WERI-Rb-1 (cell line): ENCODE measurements around the gene FXYD5.

Source experiments
- DNase-seq: peaks from one replicate; pipeline ENCODE4 v3.0.0-alpha.2; 2020
- H3K27ac ChIP-seq: fragments of 250-450 bp; sonication (Bioruptor Pico); 2 replicates; pipeline ENCODE4 v1.5.1; 2020; ENCODE audit warnings: mild to moderate bottlenecking, moderate library complexity
- H3K27me3 ChIP-seq: fragments of 250-450 bp; sonication (Bioruptor Pico); 2 replicates; pipeline ENCODE4 v1.5.1; 2021; ENCODE audit warnings: mild to moderate bottlenecking, low read depth, moderate library complexity; ENCODE audit not compliant: insufficient read depth, severe bottlenecking
- H3K36me3 ChIP-seq: fragments of 250-450 bp; sonication (Bioruptor Pico); 2 replicates; pipeline ENCODE4 v1.5.1; 2020; ENCODE audit warnings: mild to moderate bottlenecking, moderate library complexity
- H3K4me3 ChIP-seq: 2 replicates; pipeline ENCODE4 v1.5.1; 2011; ENCODE audit warnings: low read depth, mild to moderate bottlenecking, control low read depth, low read length
- H3K9me3 ChIP-seq: fragments of 250-450 bp; sonication (Bioruptor Pico); 2 replicates; pipeline ENCODE4 v1.5.1; 2021; ENCODE audit warnings: mild to moderate bottlenecking, moderate library complexity; ENCODE audit not compliant: severe bottlenecking
- CTCF ChIP-seq: IDR thresholded peaks from 2 replicates; pipeline ENCODE4 v1.5.1; 2011; ENCODE audit warnings: low read depth, mild to moderate bottlenecking, control low read depth, inconsistent platforms, low read length

Gene FXYD5

GRCh38 chr19:35118268-35119020, 36.1 kb upstream of the FXYD5 start:
- Histone ChIP-seq H3K27me3 (no peaks in the 10 kb centered on the region), H3K27ac (peak overlapping the region; percentile 98), H3K36me3 (peaks cover under 1% of the 10 kb centered on the region; the same call in 1 of the 2 replicates), H3K9me3 (no peaks in the 10 kb centered on the region), H3K4me3 (no peak overlapping the region)
- TF ChIP-seq CTCF: no peak
- DNase-seq: no peak

- no peaks in the 10 kb centered on the region for H3K9me3 ChIP-seq
- no peak for TF ChIP-seq CTCF
- H3K4me3 ChIP-seq: no peak overlapping the region
- peaks cover 7% of the 10 kb centered on the region for H3K36me3 ChIP-seq
- peak overlapping the region; percentile 98 for H3K27ac ChIP-seq
- no peaks in the 10 kb centered on the region for H3K27me3 ChIP-seq
- DNase-seq: no peak
Observed at GRCh38 chr19:35119091-35119490, 35.4 kb upstream of the FXYD5 start.

- no peak for TF ChIP-seq CTCF
Observed at GRCh38 chr19:35119578-35120155, 34.9 kb upstream of the FXYD5 start.

GRCh38 chr19:35120492-35120891, 34.0 kb upstream of the FXYD5 start:
- Histone ChIP-seq H3K9me3 (no peaks in the 10 kb centered on the region), H3K4me3 (no peak overlapping the region), H3K27me3 (no peaks in the 10 kb centered on the region), H3K36me3 (peaks cover 12% of the 10 kb centered on the region), H3K27ac (peak overlapping the region; percentile 98)
- TF ChIP-seq CTCF: no peak
- DNase-seq: peak; percentile 91

More at GRCh38 chr19:35119578-35120155, 34.9 kb upstream of the FXYD5 start:
- H3K9me3 ChIP-seq: no peaks in the 10 kb centered on the region
- H3K4me3 ChIP-seq: no peak overlapping the region
- DNase-seq: no peak
- no peaks in the 10 kb centered on the region for H3K27me3 ChIP-seq
- H3K27ac ChIP-seq: peak overlapping the region; percentile 98
- H3K36me3 ChIP-seq: peaks cover 9% of the 10 kb centered on the region

GRCh38 chr19:35120898-35121297, 33.6 kb upstream of the FXYD5 start:
- no peak for DNase-seq
- Histone ChIP-seq H3K36me3 (peaks cover 12% of the 10 kb centered on the region), H3K27ac (peak overlapping the region; percentile 98), H3K9me3 (no peaks in the 10 kb centered on the region), H3K4me3 (no peak overlapping the region), H3K27me3 (no peaks in the 10 kb centered on the region)
- TF ChIP-seq CTCF: no peak
